Activated T-cell treated with anti-CD3 and anti-CD28 coated beads, Interleukin-2, amount 50 U/mL, for 72 hours (primary cell): ENCODE measurements around the gene PSME4. TPM values are rescaled to one million over a fixed set of nuclear protein-coding genes. Genes with fewer than 3 reads are reported as not detected.
A peak's percentile ranks its signal among the peaks of the same experiment; 100 is the strongest.
"Not testable (repeated sequence)": the region's sequence is repeated elsewhere in the genome, so short reads cannot be mapped to it uniquely, and the experiment has no call there.

Experiments used
- ATAC-seq, 2 donors: fragments of 150-1000 bp; cut with Tn5 transposase; replicated peaks in 1 of 2; 2 replicates each; pipeline ENCODE4 v1.10.0; 2021; ENCODE audit warnings: moderate library complexity in 2 of 2, mild to moderate bottlenecking in 1 of 2
- DNase-seq, 2 donors: peaks; one replicate each; pipeline ENCODE4 v3.0.0; 2021 to 2022; ENCODE audit warnings: mixed read lengths in 1 of 2
- H3K27ac Mint-ChIP-seq: one replicate; pipeline ENCODE4 v1.8.0; 2022; ENCODE audit warnings: mild to moderate bottlenecking, moderate library complexity, mixed read lengths
- H3K27me3 Mint-ChIP-seq: one replicate; pipeline ENCODE4 v1.8.0; 2022; ENCODE audit warnings: low read depth, mixed read lengths
- H3K36me3 Mint-ChIP-seq, 2 donors: one replicate each; pipeline ENCODE4 v1.8.0; 2022; ENCODE audit warnings: mixed read lengths in 2 of 2, mild to moderate bottlenecking in 1 of 2; ENCODE audit not compliant: insufficient read depth in 2 of 2
- H3K4me1 Mint-ChIP-seq: one replicate; pipeline ENCODE4 v1.8.0; 2022; ENCODE audit warnings: low read depth, mixed read lengths
- H3K4me3 Mint-ChIP-seq, 2 donors: one replicate each; pipeline ENCODE4 v1.8.0; 2022; ENCODE audit warnings: mild to moderate bottlenecking in 2 of 2, mixed read lengths in 2 of 2, moderate library complexity in 2 of 2
- H3K9me3 Mint-ChIP-seq, 2 donors: one replicate each; pipeline ENCODE4 v1.8.0; 2022; ENCODE audit warnings: mixed read lengths in 2 of 2
- total RNA-seq, 2 donors: library from RNA; stranded (reverse); gene quantifications; one replicate each; pipeline ENCODE4 v1.2.3, GENCODE V29; 2022

Gene PSME4
- total RNA-seq, 2 donors from 2014 or later, result 36.9 to 39.5 TPM

- Mint-ChIP-seq H3K36me3 (peaks cover 5 to 11% of the 10 kb centered on the region in 2 donors), H3K27ac (no peak overlapping the region), H3K4me1 (peaks cover 12% of the 10 kb centered on the region), H3K4me3 (no peak overlapping the region), H3K9me3 (no peaks in the 10 kb centered on the region), H3K27me3 (no peaks in the 10 kb centered on the region)
- DNase-seq (no peak), ATAC-seq (no peak)
Measured at GRCh38 chr2:53865264-53865663, 105.5 kb downstream of the PSME4 start.

GRCh38 chr2:53863538-53864227 lies 107.1 kb downstream of the PSME4 start:
- ATAC-seq (no peak), DNase-seq (no peak)
- H3K27me3 Mint-ChIP-seq, result no peaks in the 10 kb centered on the region
- H3K4me3 Mint-ChIP-seq, result no peak overlapping the region
- peaks cover 5 to 11% of the 10 kb centered on the region in 2 donors for H3K36me3 Mint-ChIP-seq
- H3K27ac Mint-ChIP-seq, result no peak overlapping the region
- H3K9me3 Mint-ChIP-seq, result no peaks in the 10 kb centered on the region
- H3K4me1 Mint-ChIP-seq, result peaks cover 12% of the 10 kb centered on the region

GRCh38 chr2:53861824-53862223 lies 109.0 kb downstream of the PSME4 start:
- DNase-seq (no peak), ATAC-seq (no peak)
- Mint-ChIP-seq H3K27ac (no peak overlapping the region), H3K4me3 (no peak overlapping the region), H3K4me1 (peaks cover 12% of the 10 kb centered on the region), H3K27me3 (no peaks in the 10 kb centered on the region), H3K9me3 (no peaks in the 10 kb centered on the region), H3K36me3 (peaks cover 2 to 11% of the 10 kb centered on the region in 2 donors)

GRCh38 chr2:53859206-53860181 lies 111.3 kb downstream of the PSME4 start, which contains the start of gene GPR75:
Gene GPR75 (minus strand): TSS chr2:53859967. CDS start chr2:53854756, 5,211 bp downstream.
- ATAC-seq (no peak), DNase-seq (no peak)
- Mint-ChIP-seq H3K4me1 (peaks cover 13% of the 10 kb centered on the region), H3K27ac (no peak within 1 kb of the TSS), H3K4me3 (no peak within 1 kb of the TSS), H3K27me3 (no peaks in the 10 kb centered on the region), H3K36me3 (no peaks in the 10 kb centered on the region), H3K9me3 (no peaks in the 10 kb centered on the region)

- no peak for DNase-seq
- ATAC-seq, result no peak
- peaks cover 9% of the 10 kb centered on the region for H3K4me1 Mint-ChIP-seq
- no peak overlapping the region for H3K27ac Mint-ChIP-seq
- H3K36me3 Mint-ChIP-seq, result no peaks in the 10 kb centered on the region
- H3K27me3 Mint-ChIP-seq, result no peaks in the 10 kb centered on the region
- no peak overlapping the region for H3K4me3 Mint-ChIP-seq
- no peaks in the 10 kb centered on the region for H3K9me3 Mint-ChIP-seq
Measured at GRCh38 chr2:53856272-53856671, 114.5 kb downstream of the PSME4 start.

- peaks cover 9% of the 10 kb centered on the region for H3K4me1 Mint-ChIP-seq
- H3K27me3 Mint-ChIP-seq, result no peaks in the 10 kb centered on the region
- no peak for DNase-seq
- ATAC-seq, result peak in 1 of 2 donors; percentile 54
- no peaks in the 10 kb centered on the region for H3K9me3 Mint-ChIP-seq
- H3K36me3 Mint-ChIP-seq, result no peaks in the 10 kb centered on the region
- no peak overlapping the region for H3K4me3 Mint-ChIP-seq
- H3K27ac Mint-ChIP-seq, result peak overlapping the region; percentile 48
Measured at GRCh38 chr2:53854678-53855077, 116.1 kb downstream of the PSME4 start.

GRCh38 chr2:53852532-53852931 lies 118.3 kb downstream of the PSME4 start:
- no peak for DNase-seq
- ATAC-seq, result no peak
- no peaks in the 10 kb centered on the region for H3K27me3 Mint-ChIP-seq

GRCh38 chr2:53851052-53851757 lies 119.6 kb downstream of the PSME4 start:
- H3K36me3 Mint-ChIP-seq, H3K9me3 Mint-ChIP-seq, DNase-seq, H3K4me3 Mint-ChIP-seq, ATAC-seq, H3K4me1 Mint-ChIP-seq, H3K27ac Mint-ChIP-seq, H3K27me3 Mint-ChIP-seq: not testable (repeated sequence)

More at GRCh38 chr2:53852532-53852931, 118.3 kb downstream of the PSME4 start:
- no peaks in the 10 kb centered on the region for H3K9me3 Mint-ChIP-seq
- peaks cover 9% of the 10 kb centered on the region for H3K4me1 Mint-ChIP-seq
- H3K36me3 Mint-ChIP-seq, result peaks cover 0 to 2% of the 10 kb centered on the region in 2 donors
- H3K4me3 Mint-ChIP-seq, result no peak overlapping the region
- H3K27ac Mint-ChIP-seq, result no peak overlapping the region

- no peak for DNase-seq
- no peak for ATAC-seq
- no peak overlapping the region for H3K27ac Mint-ChIP-seq
- H3K36me3 Mint-ChIP-seq, result peaks cover 0 to 2% of the 10 kb centered on the region in 2 donors
- no peaks in the 10 kb centered on the region for H3K9me3 Mint-ChIP-seq
- H3K27me3 Mint-ChIP-seq, result no peaks in the 10 kb centered on the region
- no peaks in the 10 kb centered on the region for H3K4me1 Mint-ChIP-seq
- H3K4me3 Mint-ChIP-seq, result no peak overlapping the region
Measured at GRCh38 chr2:53848062-53848461, 122.7 kb downstream of the PSME4 start.

- DNase-seq (no peak), ATAC-seq (no peak)
- no peaks in the 10 kb centered on the region for H3K4me1 Mint-ChIP-seq
- no peaks in the 10 kb centered on the region for H3K27me3 Mint-ChIP-seq
- no peaks in the 10 kb centered on the region for H3K9me3 Mint-ChIP-seq
- H3K27ac Mint-ChIP-seq, result no peak overlapping the region
- peaks cover 0 to 2% of the 10 kb centered on the region in 2 donors for H3K36me3 Mint-ChIP-seq
- H3K4me3 Mint-ChIP-seq, result no peak overlapping the region
Measured at GRCh38 chr2:53843595-53843994, 127.2 kb downstream of the PSME4 start.

GRCh38 chr2:53842891-53843290 lies 127.9 kb downstream of the PSME4 start:
- ATAC-seq (no peak), DNase-seq (no peak)
- no peaks in the 10 kb centered on the region for H3K9me3 Mint-ChIP-seq
- H3K27ac Mint-ChIP-seq, result peak overlapping the region; percentile 69
- no peak overlapping the region for H3K4me3 Mint-ChIP-seq
- no peaks in the 10 kb centered on the region for H3K4me1 Mint-ChIP-seq
- no peaks in the 10 kb centered on the region for H3K27me3 Mint-ChIP-seq
- H3K36me3 Mint-ChIP-seq, result no peaks in the 10 kb centered on the region

- not testable (repeated sequence) for DNase-seq, H3K9me3 Mint-ChIP-seq, ATAC-seq, H3K4me1 Mint-ChIP-seq, H3K4me3 Mint-ChIP-seq, H3K27ac Mint-ChIP-seq, H3K27me3 Mint-ChIP-seq, H3K36me3 Mint-ChIP-seq
Measured at GRCh38 chr2:53841651-53842050, 129.1 kb downstream of the PSME4 start.

- Mint-ChIP-seq H3K4me3 (no peak overlapping the region), H3K36me3 (peaks cover 0 to 1% of the 10 kb centered on the region in 2 donors), H3K9me3 (no peaks in the 10 kb centered on the region), H3K4me1 (no peaks in the 10 kb centered on the region), H3K27ac (no peak overlapping the region), H3K27me3 (no peaks in the 10 kb centered on the region)
- no peak for ATAC-seq
- no peak for DNase-seq
Measured at GRCh38 chr2:53840580-53840979, 130.2 kb downstream of the PSME4 start.
